Fibroblast of the aortic adventitia (primary cell): Measurements from ENCODE around the gene HESX1. TPM values are rescaled to one million over a fixed set of nuclear protein-coding genes. Genes with fewer than 3 reads are reported as not detected.

Source experiments
- DNase-seq: peaks from one replicate; pipeline ENCODE4 v3.0.0-alpha.2; 2010; ENCODE audit warnings: low read depth
- H3K4me3 ChIP-seq: 2 replicates; pipeline ENCODE4 v1.5.1; 2011; ENCODE audit warnings: low read depth, mild to moderate bottlenecking, control low read depth, low read length, moderate library complexity
- total RNA-seq: library from RNA; depleted of rRNA; stranded (reverse); fragments of >200 nt; gene quantifications from 2 replicates; pipeline ENCODE4 v1.2.3, GENCODE V29; 2012; ENCODE audit warnings: low replicate concordance
- TF ChIP-seq, protein P1 (sequence below): IDR thresholded peaks from 2 replicates; pipeline ENCODE4 v1.5.1; 2011; ENCODE audit warnings: mild to moderate bottlenecking, low read length, control low read depth, inconsistent platforms; ENCODE audit not compliant: insufficient read depth

The HESX1 gene
- total RNA-seq, 1 donor: 0.81 TPM

DNA sequence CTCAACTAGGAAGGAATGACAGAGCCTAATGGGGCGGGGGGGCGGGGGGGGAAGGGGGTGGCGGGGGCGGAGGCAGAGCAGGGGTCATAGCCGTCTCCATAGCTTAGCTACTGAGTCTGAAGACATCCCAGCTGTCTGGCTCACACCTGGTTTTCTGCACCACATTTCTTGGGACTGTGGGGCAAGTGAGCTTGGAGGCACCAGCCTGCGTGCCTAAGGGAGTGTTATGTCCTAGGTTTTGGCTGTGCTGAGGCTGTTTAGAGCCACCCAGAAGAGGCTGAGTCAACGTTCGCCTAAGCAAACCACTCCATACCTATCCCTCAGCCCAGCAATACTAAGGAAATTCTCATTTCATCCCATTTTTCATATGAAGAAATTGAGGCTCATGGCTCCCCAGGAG lies 36.0 kb downstream of the HESX1 start:
- TF ChIP-seq, protein P1, sequence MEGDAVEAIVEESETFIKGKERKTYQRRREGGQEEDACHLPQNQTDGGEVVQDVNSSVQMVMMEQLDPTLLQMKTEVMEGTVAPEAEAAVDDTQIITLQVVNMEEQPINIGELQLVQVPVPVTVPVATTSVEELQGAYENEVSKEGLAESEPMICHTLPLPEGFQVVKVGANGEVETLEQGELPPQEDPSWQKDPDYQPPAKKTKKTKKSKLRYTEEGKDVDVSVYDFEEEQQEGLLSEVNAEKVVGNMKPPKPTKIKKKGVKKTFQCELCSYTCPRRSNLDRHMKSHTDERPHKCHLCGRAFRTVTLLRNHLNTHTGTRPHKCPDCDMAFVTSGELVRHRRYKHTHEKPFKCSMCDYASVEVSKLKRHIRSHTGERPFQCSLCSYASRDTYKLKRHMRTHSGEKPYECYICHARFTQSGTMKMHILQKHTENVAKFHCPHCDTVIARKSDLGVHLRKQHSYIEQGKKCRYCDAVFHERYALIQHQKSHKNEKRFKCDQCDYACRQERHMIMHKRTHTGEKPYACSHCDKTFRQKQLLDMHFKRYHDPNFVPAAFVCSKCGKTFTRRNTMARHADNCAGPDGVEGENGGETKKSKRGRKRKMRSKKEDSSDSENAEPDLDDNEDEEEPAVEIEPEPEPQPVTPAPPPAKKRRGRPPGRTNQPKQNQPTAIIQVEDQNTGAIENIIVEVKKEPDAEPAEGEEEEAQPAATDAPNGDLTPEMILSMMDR: no peak
- DNase-seq: peak; percentile 37
- H3K4me3 ChIP-seq: peak overlapping the region; percentile 82

DNA sequence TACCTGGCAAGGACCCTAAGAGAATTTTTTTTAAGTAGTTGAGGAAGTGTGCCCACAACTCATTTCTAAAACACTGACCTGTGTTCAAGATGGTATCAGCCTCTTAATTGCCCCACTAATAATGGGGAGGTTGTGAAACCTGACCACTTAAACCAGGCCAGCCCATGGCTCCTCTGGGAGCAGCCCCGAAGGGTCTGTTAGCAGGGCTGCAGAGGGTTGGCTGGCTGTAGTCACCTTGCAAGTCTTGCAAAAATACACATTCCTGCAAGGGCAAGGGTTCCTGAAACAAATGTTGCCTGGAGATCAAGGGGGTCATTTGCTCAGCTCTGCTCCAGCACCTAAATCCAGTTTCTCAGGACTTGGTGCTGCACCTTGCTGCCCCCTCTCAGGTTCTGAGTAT lies 37.9 kb downstream of the HESX1 start:
- no peak for DNase-seq
- no peak overlapping the region for H3K4me3 ChIP-seq
- TF ChIP-seq, protein P1: no peak

DNA sequence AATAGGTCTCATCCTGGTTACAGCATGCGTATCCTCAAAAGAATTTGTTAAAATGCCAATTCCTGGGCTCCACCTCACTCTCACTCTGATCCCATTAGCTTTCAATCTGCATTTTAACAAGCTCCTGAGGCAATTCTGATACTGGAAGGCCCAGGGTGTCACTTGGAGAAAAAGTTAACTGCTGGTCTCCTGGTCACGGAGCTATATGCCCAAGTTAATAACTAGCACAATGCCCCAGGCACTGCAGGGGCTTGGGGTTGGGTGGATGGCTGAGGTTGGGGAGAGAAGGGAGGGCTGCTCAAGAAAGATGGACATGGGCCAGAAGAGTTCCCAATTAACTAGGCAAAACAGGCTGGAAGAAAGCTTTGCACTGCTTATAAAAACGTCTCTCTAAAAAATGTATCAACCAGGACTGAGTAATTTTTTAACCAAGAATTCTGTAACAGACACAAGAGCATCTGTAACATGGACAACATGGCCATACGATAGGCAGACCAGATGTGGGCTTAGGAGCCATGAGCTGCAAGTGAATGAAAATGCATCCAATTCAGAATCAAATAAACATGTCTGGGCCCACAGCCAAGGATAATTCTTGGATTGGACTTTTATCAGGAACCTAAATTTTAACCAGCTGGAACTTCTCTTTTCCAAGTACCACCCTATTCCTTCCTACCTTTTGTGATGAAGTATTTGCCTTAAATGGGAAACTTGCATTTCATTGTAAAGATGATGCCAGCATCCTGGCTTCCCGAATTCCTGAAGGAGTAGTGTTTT lies 38.8 kb downstream of the HESX1 start:
- H3K4me3 ChIP-seq: no peak overlapping the region
- peak; percentile 96 for DNase-seq
- TF ChIP-seq, protein P1: no peak

DNA sequence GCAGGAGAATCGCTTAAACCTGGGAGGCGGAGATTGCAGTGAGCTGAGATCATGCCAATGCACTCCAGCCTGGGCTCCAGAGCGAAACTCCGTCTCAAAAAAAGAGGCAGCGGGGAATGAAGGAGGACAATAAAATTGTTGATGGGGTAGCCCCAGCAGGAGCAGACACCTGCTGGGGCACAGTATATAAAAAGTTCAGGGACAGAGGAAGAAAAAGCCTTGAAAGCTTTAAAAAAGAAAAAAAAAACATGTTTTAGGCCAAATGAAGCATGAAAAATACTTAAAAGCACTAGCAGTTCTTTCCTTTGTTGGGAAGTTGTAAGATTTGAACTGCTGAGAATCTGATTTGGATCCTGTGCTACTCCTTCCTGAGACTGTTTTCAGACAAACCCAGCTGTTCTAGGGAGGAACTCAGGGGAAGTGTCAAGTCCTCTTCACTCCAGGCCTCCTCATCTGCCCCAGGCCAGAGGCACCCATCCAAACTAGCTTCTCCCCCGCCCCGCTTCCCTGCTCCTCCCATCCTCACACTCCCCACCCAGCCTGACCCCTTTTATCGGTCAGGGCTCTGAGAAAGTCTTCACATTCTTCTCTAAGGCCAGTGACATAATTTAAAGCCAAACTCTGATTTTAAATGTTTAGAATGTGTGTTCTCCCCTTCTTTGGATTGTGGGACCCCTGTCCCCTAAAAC lies 39.6 kb downstream of the HESX1 start:
- TF ChIP-seq, protein P1: no peak
- H3K4me3 ChIP-seq: no peak overlapping the region
- peak; percentile 78 for DNase-seq

DNA sequence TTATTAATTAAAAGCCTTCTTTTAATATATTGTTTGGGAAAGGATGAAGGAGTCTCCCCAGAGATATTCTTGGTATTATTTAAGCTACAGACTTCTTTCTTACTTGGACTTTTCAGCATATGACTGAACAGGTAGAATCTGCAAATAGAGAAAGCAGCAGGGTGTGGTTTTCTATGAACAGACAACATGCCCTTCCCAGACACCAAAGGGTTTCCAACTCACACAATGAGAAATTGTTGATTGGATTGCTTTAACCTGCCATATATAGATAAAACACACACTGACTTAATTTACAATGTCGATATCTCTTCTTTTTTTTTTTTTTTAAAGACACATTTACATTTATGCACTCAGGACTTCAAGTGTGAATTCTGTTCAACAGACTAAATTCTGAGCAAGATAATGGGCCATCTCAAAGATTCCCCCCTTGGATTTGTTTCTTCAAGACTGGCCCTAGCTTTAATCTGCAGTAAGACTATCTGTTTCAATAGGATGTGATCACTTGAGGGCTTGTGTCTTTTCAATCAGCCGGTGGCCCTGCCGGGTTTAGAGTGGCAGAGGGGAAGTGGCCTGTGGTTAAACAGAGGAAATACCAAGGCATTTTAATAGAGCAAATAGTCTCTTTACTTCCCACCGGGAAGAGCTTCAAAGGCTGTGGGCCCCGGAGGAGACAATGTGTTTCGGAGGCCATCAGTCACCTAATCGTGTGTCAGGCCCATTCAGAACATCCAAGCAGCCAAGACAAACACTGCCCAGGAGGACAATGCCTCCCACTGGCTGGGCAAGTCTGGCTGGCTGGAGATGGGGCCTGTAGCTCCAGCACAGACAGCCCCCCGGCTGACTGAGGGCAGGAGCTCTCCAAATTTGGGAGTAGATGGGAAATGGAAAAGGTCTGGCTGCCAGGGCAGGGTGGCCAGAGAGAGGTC lies 40.7 kb downstream of the HESX1 start:
- peak; percentile 24 for DNase-seq
- no peak overlapping the region for H3K4me3 ChIP-seq
- TF ChIP-seq, protein P1: no peak

DNA sequence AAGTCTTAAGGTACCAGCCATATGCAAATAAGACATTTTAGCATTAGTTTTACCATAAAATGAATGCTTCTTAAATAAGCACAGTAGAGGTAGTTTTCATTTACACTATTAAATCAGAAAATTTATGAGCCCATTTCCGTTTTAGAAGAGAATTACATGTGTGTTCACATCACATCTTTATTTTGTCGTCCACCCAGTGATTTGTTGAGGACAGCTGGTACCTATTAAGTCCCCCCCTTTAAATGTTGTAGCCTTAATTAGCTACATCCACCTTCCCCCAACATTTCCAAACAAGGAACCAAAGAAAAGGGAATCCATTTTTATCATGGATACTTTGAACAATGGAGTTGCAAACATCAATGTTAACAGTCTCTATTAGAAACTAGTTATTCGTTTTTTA lies 41.5 kb downstream of the HESX1 start:
- no peak overlapping the region for H3K4me3 ChIP-seq
- no peak for DNase-seq
- TF ChIP-seq, protein P1: no peak
